ENCODE data around the gene HSD17B4.
"Not testable (repeated sequence)": the region's sequence is repeated elsewhere in the genome, so short reads cannot be mapped to it uniquely, and the experiment has no call there.

The HSD17B4 gene, protein sequence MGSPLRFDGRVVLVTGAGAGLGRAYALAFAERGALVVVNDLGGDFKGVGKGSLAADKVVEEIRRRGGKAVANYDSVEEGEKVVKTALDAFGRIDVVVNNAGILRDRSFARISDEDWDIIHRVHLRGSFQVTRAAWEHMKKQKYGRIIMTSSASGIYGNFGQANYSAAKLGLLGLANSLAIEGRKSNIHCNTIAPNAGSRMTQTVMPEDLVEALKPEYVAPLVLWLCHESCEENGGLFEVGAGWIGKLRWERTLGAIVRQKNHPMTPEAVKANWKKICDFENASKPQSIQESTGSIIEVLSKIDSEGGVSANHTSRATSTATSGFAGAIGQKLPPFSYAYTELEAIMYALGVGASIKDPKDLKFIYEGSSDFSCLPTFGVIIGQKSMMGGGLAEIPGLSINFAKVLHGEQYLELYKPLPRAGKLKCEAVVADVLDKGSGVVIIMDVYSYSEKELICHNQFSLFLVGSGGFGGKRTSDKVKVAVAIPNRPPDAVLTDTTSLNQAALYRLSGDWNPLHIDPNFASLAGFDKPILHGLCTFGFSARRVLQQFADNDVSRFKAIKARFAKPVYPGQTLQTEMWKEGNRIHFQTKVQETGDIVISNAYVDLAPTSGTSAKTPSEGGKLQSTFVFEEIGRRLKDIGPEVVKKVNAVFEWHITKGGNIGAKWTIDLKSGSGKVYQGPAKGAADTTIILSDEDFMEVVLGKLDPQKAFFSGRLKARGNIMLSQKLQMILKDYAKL

DNA sequence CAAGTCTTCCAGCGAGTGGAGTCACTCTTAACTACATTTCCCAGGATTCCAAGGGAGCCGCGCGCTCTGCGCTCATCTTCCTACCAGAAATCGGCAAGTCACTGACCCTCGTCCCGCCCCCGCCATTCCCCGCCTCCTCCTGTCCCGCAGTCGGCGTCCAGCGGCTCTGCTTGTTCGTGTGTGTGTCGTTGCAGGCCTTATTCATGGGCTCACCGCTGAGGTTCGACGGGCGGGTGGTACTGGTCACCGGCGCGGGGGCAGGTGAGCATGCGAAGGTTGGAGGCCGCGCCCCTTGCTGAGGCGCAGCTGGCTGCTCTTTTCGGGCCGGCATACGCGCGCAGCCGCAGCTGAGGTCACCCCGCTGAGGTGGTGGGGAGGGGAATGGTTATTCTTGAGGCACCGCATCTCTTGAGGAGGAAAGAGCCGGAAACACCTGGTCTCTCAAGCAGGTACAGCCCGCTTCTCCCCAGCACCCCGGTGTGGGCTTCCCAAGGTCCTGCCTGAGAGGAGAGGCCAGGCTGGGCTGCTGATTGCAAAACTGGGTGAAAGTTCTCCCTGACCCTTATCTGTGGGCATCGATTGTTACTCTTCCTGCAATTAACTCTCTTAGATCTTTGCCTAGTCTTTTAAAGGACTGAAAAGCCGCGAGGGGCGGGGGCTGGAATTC is at the start of gene HSD17B4:
TSS of gene HSD17B4 (plus strand) at position 125 of the 667 bp plus-strand sequence. CDS start at position 204, 79 bp downstream.
- DNase-seq, result peak; percentile 68

DNA sequence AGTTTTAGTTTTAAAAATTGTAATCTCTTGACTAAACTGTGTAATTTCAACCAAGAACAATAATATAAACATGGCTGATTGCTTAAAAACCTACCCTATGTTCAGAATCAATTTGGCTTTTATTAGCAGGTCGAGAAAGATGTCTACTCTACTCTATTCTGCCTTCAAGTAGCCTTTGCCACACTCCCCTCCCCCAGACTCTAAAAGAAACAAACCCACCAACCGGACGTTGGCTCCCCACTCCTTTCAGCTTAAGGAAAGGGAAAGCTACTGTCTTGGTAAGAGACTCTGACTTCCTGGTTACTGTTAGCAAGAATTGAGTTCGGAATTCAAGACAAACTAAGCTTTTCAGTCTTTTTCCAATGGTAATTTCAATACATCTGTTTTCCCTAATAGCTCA is 49.7 kb upstream of the HSD17B4 start:
- no peak for DNase-seq

DNA sequence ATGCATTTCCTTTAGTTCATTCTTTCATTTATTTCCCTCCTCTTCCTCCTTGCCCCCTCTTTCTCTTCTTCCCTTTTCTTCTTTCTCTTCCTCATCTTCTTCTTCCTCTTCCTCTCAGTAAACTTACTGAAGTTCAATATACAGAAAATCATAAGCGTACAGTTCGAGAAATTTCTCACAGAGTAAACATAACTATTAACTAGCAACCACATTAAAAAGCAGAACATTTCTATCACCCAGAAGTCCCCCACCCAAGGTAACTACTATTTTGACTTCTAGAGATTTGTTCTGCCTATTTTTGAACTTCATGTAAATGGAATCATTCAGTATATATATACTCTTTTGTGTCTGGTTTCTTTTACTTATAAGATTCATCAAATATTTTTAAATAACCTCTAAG is 48.3 kb upstream of the HSD17B4 start:
- no peak for DNase-seq

DNA sequence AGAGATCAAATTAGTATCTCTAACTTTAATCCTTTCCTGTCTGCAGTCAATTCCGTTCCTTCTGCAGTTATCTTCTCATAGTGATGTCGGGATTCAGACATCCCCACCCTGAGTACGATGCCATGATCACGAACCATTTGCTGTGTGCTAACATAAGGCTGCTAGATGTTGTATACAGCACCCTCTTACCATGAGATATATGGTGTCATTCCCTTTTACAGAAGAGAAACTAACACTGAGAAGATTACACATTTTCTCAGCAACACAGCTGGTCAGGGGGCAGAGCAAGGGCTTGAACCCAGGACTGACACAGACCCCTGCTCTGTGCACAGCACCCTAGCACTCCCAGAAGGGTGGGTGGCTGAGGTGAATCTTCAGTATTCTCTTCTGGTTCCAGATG is 46.9 kb upstream of the HSD17B4 start:
- no peak for DNase-seq

DNA sequence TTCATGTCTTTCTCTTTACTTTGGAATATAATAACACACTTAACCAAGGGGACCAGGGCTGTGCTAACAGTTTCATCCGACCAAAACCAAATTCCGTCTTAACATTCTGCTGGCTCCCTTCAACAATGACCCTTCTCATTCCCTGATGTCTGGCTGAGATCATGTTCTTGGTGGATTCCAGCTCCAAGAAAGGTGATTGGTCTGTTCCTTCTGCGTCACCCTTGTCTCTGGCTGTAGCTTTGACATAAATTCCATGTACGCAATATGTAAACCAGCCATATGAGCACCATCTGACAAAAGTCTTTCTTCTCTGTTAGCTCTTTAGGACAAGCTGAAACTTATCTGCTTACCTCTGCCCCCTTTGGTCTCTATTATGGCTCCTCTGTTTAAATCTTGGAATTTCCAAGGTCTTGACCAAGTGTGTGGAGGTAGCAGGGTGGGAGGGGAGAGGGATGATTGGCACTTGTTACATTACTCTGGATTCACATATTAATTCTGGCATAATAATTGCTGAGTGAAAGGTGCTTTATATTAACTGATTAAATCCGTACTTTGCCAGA is 45.7 kb upstream of the HSD17B4 start:
- DNase-seq, result no peak

DNA sequence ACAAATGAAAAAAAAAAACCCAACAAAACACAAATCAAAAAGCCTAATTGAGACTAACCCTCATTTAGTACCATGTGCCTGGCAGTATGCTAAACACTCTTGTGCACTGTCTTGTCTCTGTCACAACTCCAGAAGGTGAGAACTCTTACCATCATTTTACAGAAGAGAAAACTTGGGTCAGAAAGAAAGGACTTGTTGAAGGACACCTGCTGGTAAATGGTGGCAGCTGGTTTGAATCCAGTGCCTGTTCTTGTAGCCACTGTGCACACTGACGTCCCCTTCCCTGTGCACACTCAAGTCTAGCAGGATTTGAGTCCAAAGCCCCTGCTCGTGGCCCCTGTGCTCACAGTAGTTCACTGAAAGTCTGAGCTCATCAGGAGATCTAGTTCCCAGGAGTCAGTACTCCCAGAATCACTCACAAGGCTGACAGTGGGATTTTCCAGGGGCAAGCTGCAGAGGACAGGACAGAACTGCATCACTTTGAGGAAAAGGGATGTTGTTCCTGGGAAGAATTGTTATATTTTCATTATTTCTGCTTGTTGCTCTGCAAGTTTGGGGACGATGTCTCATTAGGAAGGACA is 43.0 kb upstream of the HSD17B4 start:
- no peak for DNase-seq

DNA sequence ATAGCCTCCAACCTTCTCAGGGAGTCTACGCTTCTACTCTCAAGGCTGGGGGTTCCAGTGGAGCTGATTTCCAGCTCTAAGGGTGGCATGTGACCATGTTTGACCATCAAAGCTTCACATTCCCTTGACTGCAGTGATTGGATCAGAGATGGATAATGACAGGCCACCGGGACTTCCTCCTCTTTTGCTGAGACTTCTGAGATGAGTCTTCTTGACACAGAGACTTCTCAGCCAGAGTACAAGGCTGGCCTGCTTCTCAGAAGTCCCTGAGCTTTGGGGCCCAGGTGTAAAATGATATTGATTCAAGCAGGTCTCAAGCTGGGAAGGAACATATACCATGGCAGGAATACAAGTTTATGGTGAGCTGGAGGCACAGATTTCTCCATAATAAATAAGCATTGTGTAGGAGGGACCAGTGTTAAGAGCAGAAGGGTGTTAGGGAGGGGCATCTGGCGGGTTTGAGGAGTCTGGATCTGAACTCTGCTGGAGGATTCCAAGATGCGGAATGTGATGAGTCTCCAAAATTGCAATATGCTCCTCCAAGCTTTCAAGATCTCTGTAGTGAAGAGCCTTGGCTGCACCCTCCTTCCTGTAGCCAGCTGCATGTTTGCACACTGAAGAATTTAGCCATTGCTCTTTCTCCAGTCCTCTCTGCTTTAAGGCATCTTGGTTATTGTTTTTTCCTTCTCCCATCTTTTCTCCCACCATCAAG is 41.7 kb upstream of the HSD17B4 start:
- DNase-seq, result no peak

DNA sequence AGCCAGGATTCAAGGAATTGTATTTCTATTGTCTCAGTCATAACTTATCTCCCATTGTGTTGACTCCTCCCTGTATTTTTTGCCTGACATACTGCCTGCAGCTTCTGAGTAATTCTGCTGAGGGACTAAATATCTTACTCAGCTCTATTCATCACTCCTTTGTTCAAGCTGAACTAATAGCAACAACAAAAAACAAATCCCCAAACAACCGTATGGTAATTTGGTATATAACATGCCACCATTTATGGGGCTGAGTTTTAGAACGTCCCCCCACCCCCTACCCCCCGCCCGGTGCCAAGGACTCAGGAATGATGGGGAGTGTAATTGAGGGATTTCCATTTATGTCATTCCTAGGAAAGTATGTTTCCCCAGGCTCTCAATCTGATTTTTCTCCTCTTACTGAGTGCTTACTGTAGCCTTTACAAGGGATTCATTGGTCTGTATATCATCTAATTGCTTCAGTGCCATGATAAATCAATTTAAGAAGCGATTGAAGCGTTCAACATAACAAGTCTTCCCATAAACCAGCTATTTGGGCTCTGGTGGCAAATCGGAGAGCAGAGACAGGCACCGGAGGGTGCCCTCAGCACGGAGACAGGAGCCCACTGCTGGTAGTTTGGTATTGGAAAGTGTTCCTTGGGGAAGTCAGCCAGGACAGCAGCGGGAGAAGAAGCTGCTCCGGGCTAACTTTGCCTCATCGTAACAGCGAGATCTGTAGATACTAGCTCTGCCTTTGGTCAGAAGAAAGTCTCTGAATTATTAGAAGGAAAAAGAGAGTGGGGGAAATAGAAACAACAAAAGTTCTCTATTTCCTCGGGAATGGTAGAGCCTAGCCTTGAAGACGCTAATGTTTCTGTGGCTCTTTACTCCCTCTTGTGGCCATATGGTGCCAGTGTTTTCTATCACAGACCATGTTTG is 40.7 kb upstream of the HSD17B4 start:
- peak; percentile 46 to 69 for DNase-seq

DNA sequence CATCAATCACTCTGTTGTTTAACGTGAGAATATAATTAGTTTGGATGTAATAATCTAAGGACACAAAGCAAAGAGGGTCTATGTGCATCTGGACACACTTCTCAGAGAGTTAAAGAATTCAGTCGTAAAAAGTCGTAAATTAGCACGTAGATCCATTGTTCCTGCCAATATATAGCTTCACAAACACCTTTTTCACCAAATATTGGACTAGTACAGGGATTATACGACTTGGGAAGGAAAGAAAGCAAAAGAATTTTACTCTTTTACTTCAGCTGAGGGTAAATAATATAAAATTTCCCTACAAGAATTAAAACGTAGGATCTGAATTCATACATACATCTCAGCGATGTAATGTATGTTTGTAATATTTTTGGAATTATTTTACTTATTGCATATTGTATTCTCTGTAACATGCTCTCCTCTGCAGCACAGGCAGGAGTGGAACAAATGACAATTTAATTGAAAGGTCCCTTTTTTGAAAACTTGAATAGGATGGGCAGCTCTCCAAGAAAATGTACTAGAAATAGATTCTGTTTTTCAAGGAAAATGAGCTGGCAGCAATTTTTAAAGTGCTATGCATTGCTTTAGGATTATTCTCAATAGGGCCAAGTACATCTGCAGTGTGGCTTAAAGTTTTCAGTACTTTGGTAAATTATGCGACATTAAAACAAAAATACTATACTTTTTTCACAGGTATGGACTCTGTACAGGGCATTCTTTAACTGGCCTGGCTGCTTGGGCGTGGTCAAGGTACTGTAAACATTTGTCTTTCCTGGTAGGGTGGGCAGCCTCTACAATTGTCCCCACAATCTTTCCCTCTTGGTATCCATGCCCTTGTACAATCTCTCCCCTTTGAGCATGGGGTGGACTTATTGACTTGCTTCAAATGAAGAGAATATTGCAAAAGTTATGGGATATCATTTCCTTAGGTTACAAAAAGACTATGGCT is 39.7 kb upstream of the HSD17B4 start:
- no peak for DNase-seq

DNA sequence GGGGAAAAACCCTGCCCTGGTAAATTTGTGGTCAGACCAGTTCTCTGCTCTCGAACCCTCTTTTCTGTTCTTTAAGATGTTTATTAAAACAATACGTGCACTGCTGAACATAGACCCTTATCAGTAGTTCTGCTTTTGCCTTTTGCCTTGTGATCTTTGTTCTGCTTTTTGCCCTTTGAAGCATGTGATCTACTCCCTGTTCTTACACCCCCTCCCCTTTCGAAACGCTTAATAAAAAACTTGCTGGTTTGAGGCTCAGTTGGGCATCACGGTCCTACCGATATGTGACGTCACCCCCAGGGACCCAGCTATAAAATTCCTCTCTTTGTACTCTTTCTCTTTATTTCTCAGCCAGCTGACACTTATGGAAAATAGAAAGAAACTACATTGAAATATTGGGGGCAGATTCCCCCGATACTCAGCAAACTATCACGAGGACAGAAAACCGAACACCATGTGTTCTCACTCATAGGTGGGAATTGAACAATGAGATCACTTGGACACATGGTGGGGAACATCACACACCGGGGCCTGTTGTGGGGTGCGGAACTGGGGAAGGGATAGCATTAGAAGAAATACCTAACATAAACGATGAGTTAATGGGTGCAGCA is 38.1 kb upstream of the HSD17B4 start:
- DNase-seq, result not testable (repeated sequence)

DNA sequence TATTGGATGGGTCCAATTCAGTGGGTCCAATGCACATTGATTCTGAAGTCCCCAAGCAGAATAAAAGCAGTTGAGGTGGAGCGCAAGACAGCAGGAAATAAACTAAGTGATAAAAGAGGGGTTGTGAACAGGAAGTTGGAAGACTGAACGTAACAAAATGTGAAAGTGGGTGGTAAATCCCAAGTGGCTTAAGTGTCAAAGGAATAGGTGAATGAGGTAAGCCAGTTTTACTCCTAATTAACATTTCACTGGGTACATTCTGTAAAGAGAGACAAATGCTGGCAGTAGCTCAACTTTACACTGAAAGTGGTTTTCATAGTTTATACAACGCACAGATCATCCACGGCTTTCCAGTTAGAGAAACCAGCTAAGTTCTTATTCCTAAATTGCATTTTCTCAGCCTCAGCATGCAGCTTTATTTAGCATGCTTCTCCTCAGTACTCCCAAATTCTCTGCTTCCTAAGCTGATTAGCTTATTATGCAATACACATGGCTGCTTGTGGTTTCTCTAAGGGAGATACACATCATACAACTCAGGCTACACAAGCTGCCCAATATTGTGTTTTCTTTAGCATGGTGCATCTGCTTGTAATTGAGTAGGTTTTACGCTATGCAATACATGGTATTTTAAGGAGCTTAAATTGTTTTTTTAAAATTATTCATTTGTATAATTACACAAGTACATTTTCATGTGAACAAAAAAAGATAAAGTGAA is 34.2 kb upstream of the HSD17B4 start:
- DNase-seq, result no peak

DNA sequence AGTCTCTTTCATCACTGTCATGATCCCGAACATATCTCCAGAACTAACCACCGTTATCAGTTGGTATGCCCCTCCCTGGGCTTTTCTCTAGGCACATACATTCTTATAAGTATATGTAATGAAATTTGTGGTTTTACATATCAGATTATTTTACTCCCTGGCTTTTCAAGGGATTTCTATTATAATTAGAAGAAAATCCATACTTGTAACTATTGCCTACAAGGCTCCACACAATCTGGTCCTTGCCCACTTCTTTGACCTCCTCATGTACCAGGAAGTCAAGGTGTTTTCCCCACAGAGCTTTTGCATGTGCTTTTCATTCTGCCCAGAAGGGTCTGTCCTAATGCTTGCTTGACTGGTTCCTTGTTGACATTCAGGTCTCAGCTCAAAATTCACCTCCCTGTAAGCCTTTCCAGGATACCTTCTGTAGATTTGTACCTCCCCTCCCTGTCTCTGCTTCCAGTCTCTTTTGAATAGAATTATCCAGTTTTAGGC is 33.6 kb upstream of the HSD17B4 start:
- no peak for DNase-seq

DNA sequence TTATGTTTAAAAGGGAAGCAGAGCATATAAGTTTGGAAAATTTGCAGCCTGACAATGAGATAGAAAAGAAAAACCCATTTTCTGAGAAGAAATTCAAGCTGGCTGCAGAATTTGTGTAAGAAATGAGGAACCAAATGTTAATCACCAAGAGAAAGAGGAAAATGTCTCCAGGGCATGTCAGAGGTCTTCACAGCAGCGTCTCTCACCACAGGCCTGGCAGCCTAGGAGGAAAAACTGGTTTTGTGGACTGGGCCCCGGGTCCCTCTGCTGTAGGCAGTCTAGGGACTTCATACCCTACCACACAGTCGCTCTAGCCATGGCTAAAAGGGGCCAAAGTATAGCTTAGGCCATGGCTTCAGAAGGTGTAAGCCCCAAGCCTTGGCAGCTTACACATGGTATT is 32.1 kb upstream of the HSD17B4 start:
- DNase-seq, result no peak

DNA sequence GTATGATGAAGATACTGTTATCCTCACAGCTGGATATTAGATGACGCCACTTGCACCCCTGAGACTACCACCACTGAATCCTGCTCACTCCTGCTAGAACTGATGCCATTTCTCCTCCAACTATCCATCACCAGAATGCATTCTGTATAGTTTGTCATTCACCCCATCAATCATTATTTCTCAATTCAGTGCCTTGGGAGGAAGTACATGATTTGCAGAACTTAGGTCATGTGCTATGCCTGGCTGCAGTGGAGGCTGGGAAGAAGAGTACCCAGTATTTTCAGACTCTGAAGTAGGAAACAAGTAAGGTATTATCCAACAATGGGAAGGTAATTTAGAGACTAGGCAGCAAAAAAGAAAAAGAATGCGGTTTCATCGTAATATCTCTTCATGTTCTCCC is 26.2 kb upstream of the HSD17B4 start:
- no peak for DNase-seq

DNA sequence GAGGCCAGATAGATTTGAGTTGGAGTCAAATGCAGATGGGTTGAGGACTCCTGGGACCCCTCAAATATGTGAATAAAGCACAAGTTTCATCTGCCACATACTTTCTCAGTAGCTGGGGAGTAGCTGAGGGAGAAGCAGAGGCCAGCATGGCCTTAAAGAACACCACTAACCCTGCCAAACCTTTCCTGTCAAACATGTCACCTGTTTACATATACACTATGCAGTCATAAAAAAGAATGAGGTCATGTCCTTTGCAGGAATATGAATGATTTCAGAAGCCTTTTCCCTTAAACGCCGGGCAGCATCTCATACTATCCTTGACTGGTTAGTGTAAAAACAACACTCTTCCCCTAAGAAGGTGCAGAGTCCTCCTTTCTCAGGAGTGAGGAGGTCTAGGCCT is 25.2 kb upstream of the HSD17B4 start:
- DNase-seq, result no peak

DNA sequence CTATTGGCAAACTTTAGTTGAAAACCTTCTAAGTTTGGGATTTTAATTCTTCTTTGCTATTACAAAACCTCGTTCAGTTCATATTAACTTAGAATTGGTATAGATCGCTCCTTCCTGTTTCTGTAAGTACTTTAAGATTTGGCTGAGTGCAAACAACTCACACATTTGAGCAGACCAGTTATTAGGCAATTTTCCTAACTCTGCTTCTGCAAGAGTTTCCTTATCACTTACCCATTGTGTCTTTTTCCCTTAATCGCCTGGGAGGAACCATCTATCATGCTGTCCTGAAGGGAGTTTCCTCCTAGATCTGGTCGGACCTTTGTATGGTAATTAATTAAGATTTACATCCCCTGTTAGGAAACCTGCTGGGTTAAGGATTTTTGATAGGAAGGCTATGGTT is 24.7 kb upstream of the HSD17B4 start:
- DNase-seq, result not testable (repeated sequence)

DNA sequence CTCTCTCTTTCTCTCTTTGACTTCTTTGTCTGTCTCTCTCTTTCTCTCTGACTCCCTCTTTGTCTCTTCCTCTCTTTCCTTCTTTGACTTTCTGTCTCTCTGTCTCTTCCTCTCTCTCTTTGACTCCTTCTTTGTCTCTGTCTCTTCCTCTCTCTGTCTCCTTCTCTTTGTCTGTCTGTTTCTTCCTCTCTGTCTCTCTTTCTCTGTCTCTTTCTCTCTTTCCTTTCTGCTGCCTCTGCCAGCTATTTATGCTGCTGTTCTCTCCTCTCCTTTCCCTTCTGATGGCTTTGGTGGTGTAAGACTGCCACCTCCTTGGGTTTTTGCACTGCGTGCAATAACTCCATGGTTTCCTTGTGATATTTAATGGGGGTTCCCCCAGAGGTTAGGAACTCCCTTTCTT is 24.1 kb upstream of the HSD17B4 start:
- DNase-seq, result not testable (repeated sequence)

DNA sequence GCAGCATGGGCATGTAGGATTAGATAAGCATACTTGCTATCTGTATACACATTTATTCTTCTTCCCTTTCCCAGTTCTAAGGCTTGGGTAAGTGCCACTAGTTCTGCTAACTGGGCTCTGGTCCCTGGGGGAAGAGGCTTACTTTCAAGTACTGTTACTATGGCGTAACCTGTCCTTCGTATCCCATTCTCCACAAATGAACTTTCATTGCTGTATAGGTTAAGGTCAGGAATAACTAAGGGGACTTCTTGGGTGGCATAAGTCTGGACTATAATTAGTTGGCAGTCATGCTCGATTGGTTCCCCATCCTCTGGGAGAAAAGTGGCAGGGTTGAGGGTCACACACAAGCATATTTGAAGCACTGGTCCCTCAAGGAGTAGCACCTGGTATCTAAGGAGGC is 23.7 kb upstream of the HSD17B4 start:
- DNase-seq, result not testable (repeated sequence)
